GM23338 (cell line): Measurements from ENCODE around the gene FRZB. TPM values are rescaled to one million over a fixed set of nuclear protein-coding genes. Genes with fewer than 3 reads are reported as not detected.

ENCODE experiments used
- ATAC-seq: fragments of 200-7000 bp; cut with Tn5 transposase; 3 replicates; pipeline ENCODE4 v1.9.1; 2020
- DNase-seq: peaks from one replicate; pipeline ENCODE4 v3.0.0-alpha.2; 2015; ENCODE audit warnings: low spot score
- H2AFZ ChIP-seq: fragments of 200-600 bp; sonication (generic); 2 replicates; pipeline ENCODE4 v1.8.0; 2016; ENCODE audit warnings: antibody characterized with exemption, mild to moderate bottlenecking, moderate library complexity
- H3F3A ChIP-seq: fragments of 200-600 bp; sonication (generic); replicated peaks from 2 replicates; pipeline ENCODE4 v1.8.0; 2017; ENCODE audit warnings: antibody characterized with exemption, mixed run types, low read depth
- H3K27ac ChIP-seq: fragments of 200-600 bp; sonication (generic); 2 replicates; pipeline ENCODE4 v1.6.1; 2016; ENCODE audit warnings: low read depth
- H3K27me3 ChIP-seq: fragments of 200-600 bp; sonication (generic); 2 replicates; pipeline ENCODE4 v1.8.0; 2016; ENCODE audit warnings: mild to moderate bottlenecking, mixed run types, moderate library complexity; ENCODE audit not compliant: insufficient read depth
- H3K36me3 ChIP-seq: fragments of 200-600 bp; sonication (generic); 2 replicates; pipeline ENCODE4 v1.8.0; 2016; ENCODE audit warnings: mild to moderate bottlenecking; ENCODE audit not compliant: insufficient read depth
- H3K4me1 ChIP-seq: fragments of 200-600 bp; sonication (generic); 2 replicates; pipeline ENCODE4 v1.8.0; 2016; ENCODE audit warnings: mild to moderate bottlenecking, moderate library complexity; ENCODE audit not compliant: insufficient read depth
- H3K4me2 ChIP-seq: fragments of 200-600 bp; sonication (generic); 2 replicates; pipeline ENCODE4 v1.7.1; 2017; ENCODE audit warnings: mixed run types
- H3K4me3 ChIP-seq: fragments of 200-600 bp; sonication (generic); 2 replicates; pipeline ENCODE4 v1.6.1; 2016; ENCODE audit warnings: mixed run types
- H3K79me2 ChIP-seq: fragments of 200-600 bp; sonication (generic); replicated peaks from 2 replicates; pipeline ENCODE4 v1.8.0; 2017; ENCODE audit warnings: mild to moderate bottlenecking; ENCODE audit not compliant: insufficient read depth
- H3K9me2 ChIP-seq: fragments of 200-600 bp; sonication (generic); 2 replicates; pipeline ENCODE4 v1.8.0; 2017; ENCODE audit not compliant: insufficient read depth
- H4K20me1 ChIP-seq: fragments of 200-600 bp; sonication (generic); replicated peaks from 2 replicates; pipeline ENCODE4 v1.8.0; 2017; ENCODE audit warnings: mild to moderate bottlenecking; ENCODE audit not compliant: insufficient read depth
- H3K27ac Mint-ChIP-seq: 2 replicates; pipeline ENCODE4 v1.8.0; 2020; ENCODE audit warnings: inconsistent platforms, mild to moderate bottlenecking, moderate library complexity, mixed read lengths
- H3K27me3 Mint-ChIP-seq: 3 replicates; pipeline ENCODE4 v1.8.0; 2022; ENCODE audit warnings: low read depth, mild to moderate bottlenecking, moderate library complexity, mixed read lengths, inconsistent platforms; ENCODE audit not compliant: insufficient read depth, poor library complexity
- H3K36me3 Mint-ChIP-seq: 3 replicates; pipeline ENCODE4 v1.8.0; 2021; ENCODE audit warnings: low read depth, mild to moderate bottlenecking, inconsistent platforms, moderate library complexity, mixed read lengths
- H3K4me1 Mint-ChIP-seq: 3 replicates; pipeline ENCODE4 v1.8.0; 2020; ENCODE audit warnings: mild to moderate bottlenecking, inconsistent platforms, mixed read lengths
- H3K4me3 Mint-ChIP-seq: 3 replicates; pipeline ENCODE4 v1.8.0; 2021; ENCODE audit warnings: moderate library complexity, mild to moderate bottlenecking, inconsistent platforms, mixed read lengths
- H3K9me3 Mint-ChIP-seq: 3 replicates; pipeline ENCODE4 v1.8.0; 2020; ENCODE audit warnings: moderate library complexity, mild to moderate bottlenecking, inconsistent platforms, mixed read lengths
- CREB1 ChIP-seq: fragments of 250-450 bp; sonication (Bioruptor Pico); IDR thresholded peaks from 2 replicates; pipeline ENCODE4 v1.5.0; 2020; ENCODE audit warnings: low read depth, mild to moderate bottlenecking, moderate library complexity
- CTCF ChIP-seq, 2 experiments: fragments of 200-600 bp in 1 of 2; sonication (generic) in 1 of 2; conservative IDR thresholded peaks; 2 replicates each; pipeline versions ENCODE4 v1.5.1 to v1.6.1; 2016 to 2017; ENCODE audit warnings: antibody characterized with exemption in 2 of 2, low read depth in 2 of 2, mild to moderate bottlenecking in 2 of 2, moderate library complexity in 1 of 2
- ETS1 ChIP-seq: IDR thresholded peaks from 2 replicates; pipeline ENCODE4 v1.6.1; 2016; ENCODE audit warnings: antibody characterized with exemption
- EZH2 ChIP-seq: fragments of 200-600 bp; sonication (generic); IDR thresholded peaks from one replicate; pipeline ENCODE4 v1.8.0; 2017; ENCODE audit warnings: antibody characterized with exemption, mild to moderate bottlenecking, low read depth; ENCODE audit not compliant: unreplicated experiment
- EZH2phosphoT487 ChIP-seq: fragments of 200-600 bp; sonication (generic); IDR thresholded peaks from one replicate; pipeline ENCODE4 v1.8.1; 2018; ENCODE audit warnings: antibody characterized with exemption; ENCODE audit not compliant: unreplicated experiment
- JUNB ChIP-seq: IDR thresholded peaks from one replicate; pipeline ENCODE4 v1.6.1; 2016; ENCODE audit warnings: antibody characterized with exemption; ENCODE audit not compliant: unreplicated experiment
- NANOG ChIP-seq: IDR thresholded peaks from 2 replicates; pipeline ENCODE4 v1.6.1; 2016; ENCODE audit warnings: antibody characterized with exemption, borderline replicate concordance
- POLR2AphosphoS5 ChIP-seq: IDR thresholded peaks from 2 replicates; pipeline ENCODE4 v1.6.1; 2016; ENCODE audit warnings: antibody characterized with exemption, low read depth
- STAT1 ChIP-seq: IDR thresholded peaks from one replicate; pipeline ENCODE4 v1.6.1; 2016; ENCODE audit warnings: antibody characterized with exemption; ENCODE audit not compliant: unreplicated experiment
- ZNF114 ChIP-seq: fragments of 250-450 bp; sonication (Bioruptor Pico); IDR thresholded peaks from 2 replicates; pipeline ENCODE4 v1.5.0; 2020; ENCODE audit warnings: mild to moderate bottlenecking, moderate library complexity
- ZNF331 ChIP-seq: fragments of 250-450 bp; sonication (Bioruptor Pico); IDR thresholded peaks from 2 replicates; pipeline ENCODE4 v1.5.0; 2020; ENCODE audit warnings: low read depth, mild to moderate bottlenecking, moderate library complexity
- ZNF462 ChIP-seq: fragments of 250-450 bp; sonication (Bioruptor Pico); IDR thresholded peaks from 2 replicates; pipeline ENCODE4 v1.5.0; 2020; ENCODE audit warnings: mild to moderate bottlenecking, moderate library complexity
- polyA plus RNA-seq: library from polyadenylated mRNA; unstranded; fragments of >200 nt; fragmentation: Nextera tagmentation; extraction: Ambion mirVana; gene quantifications from 2 replicates; pipeline ENCODE4 v1.2.1, GENCODE V29; 2016
- total RNA-seq: library from RNA; depleted of rRNA; stranded (reverse); fragments of >200 nt; shearing (Covaris generic); gene quantifications from 2 replicates; pipeline ENCODE4 v1.2.3, GENCODE V29; 2014
- TF ChIP-seq, protein P1 (sequence below): IDR thresholded peaks from one replicate; pipeline ENCODE4 v1.6.1; 2018; ENCODE audit warnings: antibody characterized with exemption; ENCODE audit not compliant: unreplicated experiment

Gene FRZB
- total and polyA plus RNA-seq, 2 experiments from 2014 or later, result 0.52 to 1.2 TPM

- DNase-seq, result no peak
- Histone ChIP-seq H3K4me2 (no peak overlapping the region), H3K27ac (no peak overlapping the region), H3F3A (no peaks in the 10 kb centered on the region), H3K79me2 (no peaks in the 10 kb centered on the region), H3K4me3 (no peak overlapping the region), H3K27me3 (no peaks in the 10 kb centered on the region), H2AFZ (no peak overlapping the region), H3K4me1 (peaks cover 38% of the 10 kb centered on the region), H4K20me1 (no peaks in the 10 kb centered on the region), H3K36me3 (no peaks in the 10 kb centered on the region), H3K9me2 (no peaks in the 10 kb centered on the region)
- no peaks in the 10 kb centered on the region for H3K9me3 Mint-ChIP-seq
- H3K4me1 Mint-ChIP-seq, result peaks cover 33% of the 10 kb centered on the region
- no peak overlapping the region for H3K27ac Mint-ChIP-seq
- TF ChIP-seq ZNF462 (CRISPR knock-in tag) (no peak), ZNF114 (no peak), NANOG (no peak), CTCF (conservative IDR thresholded peaks at IDR 0.05; ENCODE audit: low read depth in 2 of 2) (no peak), JUNB (no peak), ETS1 (no peak), POLR2AphosphoS5 (no peak), EZH2 (no peak), STAT1 (no peak), ZNF331 (no peak), CREB1 (CRISPR knock-in tag) (no peak), EZH2phosphoT487 (no peak)
- TF ChIP-seq, protein P1, sequence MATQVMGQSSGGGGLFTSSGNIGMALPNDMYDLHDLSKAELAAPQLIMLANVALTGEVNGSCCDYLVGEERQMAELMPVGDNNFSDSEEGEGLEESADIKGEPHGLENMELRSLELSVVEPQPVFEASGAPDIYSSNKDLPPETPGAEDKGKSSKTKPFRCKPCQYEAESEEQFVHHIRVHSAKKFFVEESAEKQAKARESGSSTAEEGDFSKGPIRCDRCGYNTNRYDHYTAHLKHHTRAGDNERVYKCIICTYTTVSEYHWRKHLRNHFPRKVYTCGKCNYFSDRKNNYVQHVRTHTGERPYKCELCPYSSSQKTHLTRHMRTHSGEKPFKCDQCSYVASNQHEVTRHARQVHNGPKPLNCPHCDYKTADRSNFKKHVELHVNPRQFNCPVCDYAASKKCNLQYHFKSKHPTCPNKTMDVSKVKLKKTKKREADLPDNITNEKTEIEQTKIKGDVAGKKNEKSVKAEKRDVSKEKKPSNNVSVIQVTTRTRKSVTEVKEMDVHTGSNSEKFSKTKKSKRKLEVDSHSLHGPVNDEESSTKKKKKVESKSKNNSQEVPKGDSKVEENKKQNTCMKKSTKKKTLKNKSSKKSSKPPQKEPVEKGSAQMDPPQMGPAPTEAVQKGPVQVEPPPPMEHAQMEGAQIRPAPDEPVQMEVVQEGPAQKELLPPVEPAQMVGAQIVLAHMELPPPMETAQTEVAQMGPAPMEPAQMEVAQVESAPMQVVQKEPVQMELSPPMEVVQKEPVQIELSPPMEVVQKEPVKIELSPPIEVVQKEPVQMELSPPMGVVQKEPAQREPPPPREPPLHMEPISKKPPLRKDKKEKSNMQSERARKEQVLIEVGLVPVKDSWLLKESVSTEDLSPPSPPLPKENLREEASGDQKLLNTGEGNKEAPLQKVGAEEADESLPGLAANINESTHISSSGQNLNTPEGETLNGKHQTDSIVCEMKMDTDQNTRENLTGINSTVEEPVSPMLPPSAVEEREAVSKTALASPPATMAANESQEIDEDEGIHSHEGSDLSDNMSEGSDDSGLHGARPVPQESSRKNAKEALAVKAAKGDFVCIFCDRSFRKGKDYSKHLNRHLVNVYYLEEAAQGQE, result no peak
- ATAC-seq, result no peak
- no peaks in the 10 kb centered on the region for H3K36me3 Mint-ChIP-seq
- no peaks in the 10 kb centered on the region for H3K27me3 Mint-ChIP-seq
- no peak overlapping the region for H3K4me3 Mint-ChIP-seq
Measured at GRCh38 chr2:182816866-182817265, 49.6 kb downstream of the FRZB start.
